GM23248 (cell line): ENCODE data around the gene ADAMTSL3. TPM values are rescaled to one million over a fixed set of nuclear protein-coding genes. Genes with fewer than 3 reads are reported as not detected.
A peak's percentile ranks its signal among the peaks of the same experiment; 100 is the strongest.

Experiments
- DNase-seq: peaks from one replicate; pipeline ENCODE4 v3.0.0-alpha.2; 2015
- H2AFZ ChIP-seq: fragments of 200-600 bp; sonication (generic); 2 replicates; pipeline ENCODE4 v1.6.1; 2016; ENCODE audit warnings: antibody characterized with exemption
- H3F3A ChIP-seq: fragments of 200-600 bp; sonication (generic); 2 replicates; pipeline ENCODE4 v1.6.1; 2016; ENCODE audit warnings: mild to moderate bottlenecking, antibody characterized with exemption, mixed run types; ENCODE audit not compliant: insufficient read depth
- H3K27ac ChIP-seq: fragments of 200-600 bp; sonication (generic); 2 replicates; pipeline ENCODE4 v1.5.1; 2016; ENCODE audit warnings: mild to moderate bottlenecking
- H3K27me3 ChIP-seq: fragments of 200-600 bp; sonication (generic); replicated peaks from 2 replicates; pipeline ENCODE4 v1.6.1; 2016; ENCODE audit warnings: mild to moderate bottlenecking; ENCODE audit not compliant: insufficient read depth
- H3K36me3 ChIP-seq: fragments of 200-600 bp; sonication (generic); 2 replicates; pipeline ENCODE4 v1.6.1; 2016; ENCODE audit warnings: low read depth, mild to moderate bottlenecking
- H3K4me1 ChIP-seq: fragments of 200-600 bp; sonication (generic); 2 replicates; pipeline ENCODE4 v1.6.1; 2016; ENCODE audit warnings: mild to moderate bottlenecking; ENCODE audit not compliant: insufficient read depth
- H3K4me2 ChIP-seq: fragments of 200-600 bp; sonication (generic); one replicate; pipeline ENCODE4 v1.6.1; 2016; ENCODE audit warnings: mild to moderate bottlenecking; ENCODE audit not compliant: unreplicated experiment
- H3K4me3 ChIP-seq: fragments of 200-600 bp; sonication (generic); 2 replicates; pipeline ENCODE4 v1.5.1; 2016; ENCODE audit warnings: mild to moderate bottlenecking
- H3K79me2 ChIP-seq: fragments of 200-600 bp; sonication (generic); 2 replicates; pipeline ENCODE4 v1.6.1; 2016; ENCODE audit warnings: mild to moderate bottlenecking; ENCODE audit not compliant: insufficient read depth
- H3K9ac ChIP-seq: fragments of 200-600 bp; sonication (generic); 2 replicates; pipeline ENCODE4 v1.6.1; 2016; ENCODE audit warnings: mild to moderate bottlenecking
- H3K9me2 ChIP-seq: fragments of 200-600 bp; sonication (generic); 2 replicates; pipeline ENCODE4 v1.6.1; 2016; ENCODE audit warnings: mixed run types, mild to moderate bottlenecking, moderate library complexity; ENCODE audit not compliant: insufficient read depth
- H3K9me3 ChIP-seq: fragments of 200-600 bp; sonication (generic); one replicate; pipeline ENCODE4 v1.6.1; 2017; ENCODE audit warnings: low read depth
- H4K20me1 ChIP-seq: fragments of 200-600 bp; sonication (generic); 2 replicates; pipeline ENCODE4 v1.6.0; 2016; ENCODE audit not compliant: insufficient read depth
- EZH2 ChIP-seq: fragments of 200-600 bp; sonication (generic); IDR thresholded peaks from 2 replicates; pipeline ENCODE4 v1.6.1; 2018; ENCODE audit warnings: antibody characterized with exemption, mild to moderate bottlenecking; ENCODE audit not compliant: insufficient read depth, poor library complexity, severe bottlenecking
- EZH2phosphoT487 ChIP-seq: fragments of 200-600 bp; sonication (generic); IDR thresholded peaks from 2 replicates; pipeline ENCODE4 v1.6.1; 2018; ENCODE audit warnings: antibody characterized with exemption, moderate library complexity, mild to moderate bottlenecking, low read depth; ENCODE audit not compliant: insufficient read depth
- WGBS, 2 experiments: methylation state at CpG; one replicate each; pipeline ENCODE4 v1.1.6; 2015 to 2017; ENCODE audit warnings: low lambda C conversion rate in 2 of 2, low coverage in 1 of 2; ENCODE audit errors: missing lambda C conversion rate in 2 of 2; 5-methylcytosine and 5-hydroxymethylcytosine counted together
- in situ Hi-C: fragments of 300-500 bp; cut with MboI; formaldehyde crosslinking; loops from 2 replicates; pipeline ENCODE4 v1.15.0; 2020
- polyA plus RNA-seq: library from polyadenylated mRNA; unstranded; fragments of >200 nt; fragmentation: Nextera tagmentation; extraction: Ambion mirVana; gene quantifications from 2 replicates; pipeline ENCODE4 v1.2.1, GENCODE V29; 2016
- total RNA-seq: library from RNA; depleted of rRNA; stranded (reverse); fragments of >200 nt; shearing (Covaris generic); gene quantifications from 2 replicates; pipeline ENCODE4 v1.2.3, GENCODE V29; 2014

ADAMTSL3 gene
- total and polyA plus RNA-seq, 2 experiments from 2014 or later, result not detected

DNA sequence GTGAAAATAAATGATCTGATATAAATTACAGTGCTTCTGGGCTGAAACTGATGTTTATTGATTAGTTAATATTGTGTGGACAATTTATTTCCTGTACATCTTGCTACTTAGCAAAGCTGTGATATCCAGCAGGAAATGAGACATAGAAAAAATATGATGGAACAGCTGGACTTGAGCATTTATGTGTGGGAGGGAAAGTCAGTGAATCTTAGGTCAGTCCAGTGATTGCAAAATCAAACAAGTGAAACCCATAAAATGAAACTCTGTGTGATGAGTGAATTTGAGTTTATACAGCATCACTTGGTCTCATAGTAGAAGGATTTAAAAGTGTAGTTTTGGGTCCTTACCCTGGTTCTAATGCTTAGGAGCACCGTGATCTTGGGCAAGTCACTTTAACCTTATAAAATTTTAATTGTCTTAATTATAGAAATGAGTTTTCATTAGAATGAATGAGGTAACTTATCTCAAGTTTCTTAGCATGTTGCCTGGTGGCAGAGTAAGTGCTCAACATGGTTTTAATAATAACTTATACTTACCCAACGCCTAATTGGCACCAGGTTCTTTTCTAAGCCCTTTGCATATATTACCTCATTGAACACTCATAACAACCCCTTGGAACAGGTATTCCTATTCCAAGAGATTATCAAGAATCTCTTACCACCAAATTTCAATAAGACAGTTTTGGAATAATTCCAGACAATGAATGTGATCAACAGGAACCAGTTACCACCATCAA is 194.6 kb downstream of the ADAMTSL3 start:
- in situ Hi-C loops, result no loop called here
- no peak overlapping the region for H3K9ac ChIP-seq

DNA sequence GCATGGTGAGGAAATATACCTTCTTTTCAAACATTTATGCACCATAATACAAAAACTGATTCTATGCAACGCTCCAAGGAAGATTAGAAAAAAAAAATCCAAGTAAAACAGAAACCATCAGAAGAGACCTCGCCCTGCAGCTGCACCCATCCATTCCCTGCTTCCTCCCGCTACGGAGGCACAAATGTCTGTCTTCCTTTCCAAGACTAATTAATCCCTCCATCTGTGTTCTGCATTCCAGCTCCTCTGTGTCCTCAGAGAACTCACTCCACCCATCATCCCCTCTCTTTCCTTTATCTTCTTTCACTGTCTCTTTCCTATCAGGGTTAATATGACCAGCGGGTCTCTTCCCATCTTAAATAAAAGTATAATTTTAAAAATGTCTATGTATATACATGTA is 196.1 kb downstream of the ADAMTSL3 start:
- in situ Hi-C loops, result loop anchor here (25.0 kb wide), 1 partner anchor 588 kb away; no protein-coding TSS in a partner anchor
- no peak overlapping the region for H3K4me3 ChIP-seq

More for the DNA sequence above, 194.6 kb downstream of the ADAMTSL3 start:
- Histone ChIP-seq H3K9me2 (no peaks in the 10 kb centered on the region), H2AFZ (no peak overlapping the region), H3K36me3 (no peaks in the 10 kb centered on the region), H3K27me3 (no peaks in the 10 kb centered on the region), H3F3A (peaks cover 63% of the 10 kb centered on the region), H3K27ac (peak overlapping the region; percentile 34), H3K9me3 (no peaks in the 10 kb centered on the region), H3K4me1 (peaks cover 54% of the 10 kb centered on the region), H4K20me1 (no peaks in the 10 kb centered on the region), H3K4me3 (peak overlapping the region; percentile 32), H3K79me2 (no peaks in the 10 kb centered on the region), H3K4me2 (peak overlapping the region; percentile 64)
- TF ChIP-seq EZH2phosphoT487, result peak; percentile 85; the same call in 1 of the 2 replicates
- no peak for TF ChIP-seq EZH2
- peak; percentile 95 for DNase-seq
- 0% methylated on average over 2 of the region's 2 CpGs for WGBS, 2 experiments

DNA sequence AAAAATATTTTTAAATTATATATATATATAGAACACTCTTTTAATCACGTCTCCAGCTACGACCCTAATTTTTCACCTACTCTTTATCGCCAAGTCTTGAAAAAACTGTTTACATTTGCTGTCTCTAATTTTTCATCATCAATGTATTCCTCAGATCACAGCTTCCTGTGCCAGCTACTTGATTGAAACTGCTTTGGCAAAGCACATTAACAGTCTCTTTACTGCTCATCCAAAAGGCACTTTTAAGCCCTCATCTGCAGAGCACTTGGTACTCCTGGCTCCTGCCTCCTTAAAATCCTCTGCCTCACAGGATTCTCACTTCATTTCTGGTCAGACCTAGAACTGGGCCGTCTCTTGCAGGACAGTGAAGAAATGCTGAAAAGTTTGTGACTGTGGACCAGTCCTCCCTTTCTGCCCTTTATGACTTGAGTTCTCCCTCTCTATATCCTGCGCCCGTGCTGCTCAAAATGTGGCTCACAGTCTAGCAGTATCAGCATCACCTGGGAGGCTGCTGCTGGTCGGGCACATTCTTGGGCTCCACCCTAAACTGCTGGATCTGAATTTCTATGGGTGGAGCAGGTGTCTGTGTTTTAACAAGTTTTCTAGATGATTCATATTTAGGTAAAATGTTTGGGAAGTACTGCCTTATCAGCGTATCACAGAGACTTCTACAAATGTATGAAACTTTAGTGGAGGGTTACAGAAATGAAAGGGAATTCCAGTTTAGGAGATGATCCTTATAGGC is 196.8 kb downstream of the ADAMTSL3 start:
- Histone ChIP-seq H2AFZ (no peak overlapping the region), H3K9me3 (no peaks in the 10 kb centered on the region), H3K27ac (no peak overlapping the region), H3K9me2 (no peaks in the 10 kb centered on the region), H3K4me2 (no peak overlapping the region), H3K36me3 (no peaks in the 10 kb centered on the region), H3K4me3 (no peak overlapping the region), H3K27me3 (no peaks in the 10 kb centered on the region), H3K9ac (no peak overlapping the region), H3K4me1 (peaks cover 34% of the 10 kb centered on the region), H4K20me1 (no peaks in the 10 kb centered on the region), H3F3A (peaks cover 41% of the 10 kb centered on the region), H3K79me2 (no peaks in the 10 kb centered on the region)
- in situ Hi-C loops, result loop anchor here (25.0 kb wide), 1 partner anchor 588 kb away; no protein-coding TSS in a partner anchor
- no peak for DNase-seq
- WGBS, 2 experiments, result 68 to 74% methylated on average over 8 of the region's 8 CpGs
- TF ChIP-seq EZH2phosphoT487 (no peak), EZH2 (no peak)

More for the DNA sequence above, 196.1 kb downstream of the ADAMTSL3 start:
- Histone ChIP-seq H4K20me1 (no peaks in the 10 kb centered on the region), H3K9me3 (no peaks in the 10 kb centered on the region), H3F3A (peaks cover 48% of the 10 kb centered on the region), H2AFZ (no peak overlapping the region), H3K36me3 (no peaks in the 10 kb centered on the region), H3K4me1 (peaks cover 40% of the 10 kb centered on the region), H3K9me2 (no peaks in the 10 kb centered on the region), H3K4me2 (no peak overlapping the region), H3K79me2 (no peaks in the 10 kb centered on the region), H3K27ac (no peak overlapping the region), H3K27me3 (no peaks in the 10 kb centered on the region), H3K9ac (no peak overlapping the region)
- no peak for DNase-seq
- 54 to 56% methylated on average over 5 of the region's 5 CpGs for WGBS, 2 experiments
- TF ChIP-seq EZH2, result no peak
- TF ChIP-seq EZH2phosphoT487, result no peak

DNA sequence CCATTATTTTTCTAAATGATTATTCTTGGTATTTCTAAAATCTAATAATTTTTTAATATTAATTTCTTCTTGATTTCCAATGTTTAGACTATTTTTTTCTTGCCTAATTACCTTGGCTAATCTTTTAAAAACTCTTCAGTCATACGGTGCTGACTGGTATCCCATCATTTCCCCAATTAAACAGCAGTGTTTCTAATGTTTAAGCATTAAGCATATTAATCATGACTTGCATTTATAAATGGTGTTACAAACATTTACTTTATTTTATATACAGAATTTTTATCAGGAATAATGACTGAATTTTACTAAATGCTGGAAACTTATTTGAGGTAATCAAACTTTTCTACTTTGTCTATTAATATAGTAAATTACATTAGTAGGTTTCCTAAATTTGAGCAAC is 199.3 kb downstream of the ADAMTSL3 start:
- WGBS, 2 experiments, result 91 to 97% methylated on average over 1 of the region's 1 CpG
- H3K9me2 ChIP-seq, result no peaks in the 10 kb centered on the region
- no peak overlapping the region for H3K4me3 ChIP-seq
- no peaks in the 10 kb centered on the region for H3K36me3 ChIP-seq
- TF ChIP-seq EZH2 (no peak), EZH2phosphoT487 (no peak)
- peaks cover 17% of the 10 kb centered on the region for H3F3A ChIP-seq
- DNase-seq, result no peak
- no peaks in the 10 kb centered on the region for H3K79me2 ChIP-seq
- H3K9ac ChIP-seq, result no peak overlapping the region
- no peaks in the 10 kb centered on the region for H3K27me3 ChIP-seq
- in situ Hi-C loops, result loop anchor here (25.0 kb wide), 1 partner anchor 591 kb away; no protein-coding TSS in a partner anchor
- no peaks in the 10 kb centered on the region for H4K20me1 ChIP-seq
- H3K27ac ChIP-seq, result no peak overlapping the region
- H3K4me1 ChIP-seq, result peaks cover 13% of the 10 kb centered on the region
- H3K9me3 ChIP-seq, result no peaks in the 10 kb centered on the region
- no peak overlapping the region for H3K4me2 ChIP-seq
- H2AFZ ChIP-seq, result no peak overlapping the region
